ENCODE data around the gene HCCS.

- TF ChIP-seq, protein P1, sequence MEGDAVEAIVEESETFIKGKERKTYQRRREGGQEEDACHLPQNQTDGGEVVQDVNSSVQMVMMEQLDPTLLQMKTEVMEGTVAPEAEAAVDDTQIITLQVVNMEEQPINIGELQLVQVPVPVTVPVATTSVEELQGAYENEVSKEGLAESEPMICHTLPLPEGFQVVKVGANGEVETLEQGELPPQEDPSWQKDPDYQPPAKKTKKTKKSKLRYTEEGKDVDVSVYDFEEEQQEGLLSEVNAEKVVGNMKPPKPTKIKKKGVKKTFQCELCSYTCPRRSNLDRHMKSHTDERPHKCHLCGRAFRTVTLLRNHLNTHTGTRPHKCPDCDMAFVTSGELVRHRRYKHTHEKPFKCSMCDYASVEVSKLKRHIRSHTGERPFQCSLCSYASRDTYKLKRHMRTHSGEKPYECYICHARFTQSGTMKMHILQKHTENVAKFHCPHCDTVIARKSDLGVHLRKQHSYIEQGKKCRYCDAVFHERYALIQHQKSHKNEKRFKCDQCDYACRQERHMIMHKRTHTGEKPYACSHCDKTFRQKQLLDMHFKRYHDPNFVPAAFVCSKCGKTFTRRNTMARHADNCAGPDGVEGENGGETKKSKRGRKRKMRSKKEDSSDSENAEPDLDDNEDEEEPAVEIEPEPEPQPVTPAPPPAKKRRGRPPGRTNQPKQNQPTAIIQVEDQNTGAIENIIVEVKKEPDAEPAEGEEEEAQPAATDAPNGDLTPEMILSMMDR (conservative IDR thresholded peaks at IDR 0.05; ENCODE audit: low read depth in 2 of 2) = peak; percentile 61 to 74
- TF ChIP-seq EZH2 (IDR thresholded peaks at IDR 0.05; ENCODE audit: low read depth, unreplicated experiment) (no peak), POLR2AphosphoS5 (IDR thresholded peaks at IDR 0.05; ENCODE audit: low read depth) (no peak), CREB1 (CRISPR knock-in tag; IDR thresholded peaks at IDR 0.05; ENCODE audit: low read depth) (no peak), NANOG (IDR thresholded peaks at IDR 0.05; ENCODE audit: borderline replicate concordance) (no peak), ZNF331 (CRISPR knock-in tag; IDR thresholded peaks at IDR 0.05; ENCODE audit: low read depth) (no peak), REST (IDR thresholded peaks at IDR 0.05; ENCODE audit: unreplicated experiment) (no peak), EZH2phosphoT487 (IDR thresholded peaks at IDR 0.05; ENCODE audit: unreplicated experiment) (no peak), ZNF114 (CRISPR knock-in tag; IDR thresholded peaks at IDR 0.05) (no peak)
These were observed 33.0 kb downstream of the HCCS start for GRCh38 chrX:11143931-11144678.

Measured in GM23338 (cell line).